ENCODE data around the gene RPS18. TPM values are rescaled to one million over a fixed set of nuclear protein-coding genes. Genes with fewer than 3 reads are reported as not detected.
"Not testable (repeated sequence)": the region's sequence is repeated elsewhere in the genome, so short reads cannot be mapped to it uniquely, and the experiment has no call there.

Gene RPS18
- total RNA-seq, 4 donors from 2014 or later, result 4,043 to 6,696 (median 6,204) TPM

DNA sequence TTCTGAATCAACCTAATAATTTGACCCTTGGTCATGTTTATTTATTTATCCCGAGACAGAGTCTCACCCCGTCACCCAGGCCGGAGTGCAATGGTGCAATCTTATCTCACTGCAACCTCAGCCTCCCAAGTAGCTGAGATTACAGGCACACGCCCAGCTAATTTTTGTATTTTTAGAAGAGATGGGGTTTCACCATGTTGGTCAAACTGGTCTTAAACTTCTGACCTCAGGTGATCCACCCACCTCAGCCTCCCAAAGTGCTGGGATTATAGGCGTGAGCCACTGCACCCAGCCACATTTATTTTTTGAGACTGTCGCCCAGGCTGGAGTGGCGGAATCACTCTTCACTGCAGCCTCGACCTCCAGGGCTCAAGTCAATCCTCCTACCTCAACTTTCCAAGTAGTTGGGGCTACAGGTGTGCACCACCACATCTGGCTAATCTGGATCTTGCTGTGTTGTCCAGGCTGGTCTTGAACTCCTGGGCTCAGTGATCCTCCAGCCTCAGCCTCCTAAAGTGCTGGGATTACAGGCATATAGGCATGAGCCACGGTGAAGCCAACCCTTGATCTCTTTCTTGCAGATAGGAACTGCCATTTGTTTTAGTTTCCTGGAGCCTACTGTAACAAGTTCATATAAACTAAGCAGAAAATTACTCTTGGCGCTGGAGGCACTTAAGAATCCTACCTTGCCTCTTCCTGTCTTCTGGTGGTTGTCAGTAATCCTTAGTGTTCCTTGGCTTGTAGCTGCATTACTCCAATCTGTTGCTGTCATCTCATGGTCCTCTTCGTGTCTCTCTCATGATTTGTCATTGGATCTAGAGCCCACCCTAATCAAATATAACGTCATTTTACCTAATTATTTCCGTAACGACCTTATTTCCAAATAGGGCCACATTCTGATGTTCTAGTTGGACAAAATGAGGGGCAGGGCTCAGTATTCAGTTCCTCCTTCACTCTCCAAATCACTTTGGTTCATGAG lies 2.3 kb downstream of the RPS18 start:
- no peak for DNase-seq (ENCODE audit: low spot score in 2 of 2)
- intact Hi-C loops (cut with DNase I; ENCODE audit: low total_unique reads), result no loop called here
- 70 to 73% methylated on average over 14 of the region's 14 CpGs for WGBS, 2 donors
- H3K4me3 ChIP-seq (ENCODE audit: low read depth, poor library complexity, severe bottlenecking), result no peak overlapping the region
- TF ChIP-seq POLR2A (IDR thresholded peaks at IDR 0.05), result no peak
- TF ChIP-seq, protein P1, sequence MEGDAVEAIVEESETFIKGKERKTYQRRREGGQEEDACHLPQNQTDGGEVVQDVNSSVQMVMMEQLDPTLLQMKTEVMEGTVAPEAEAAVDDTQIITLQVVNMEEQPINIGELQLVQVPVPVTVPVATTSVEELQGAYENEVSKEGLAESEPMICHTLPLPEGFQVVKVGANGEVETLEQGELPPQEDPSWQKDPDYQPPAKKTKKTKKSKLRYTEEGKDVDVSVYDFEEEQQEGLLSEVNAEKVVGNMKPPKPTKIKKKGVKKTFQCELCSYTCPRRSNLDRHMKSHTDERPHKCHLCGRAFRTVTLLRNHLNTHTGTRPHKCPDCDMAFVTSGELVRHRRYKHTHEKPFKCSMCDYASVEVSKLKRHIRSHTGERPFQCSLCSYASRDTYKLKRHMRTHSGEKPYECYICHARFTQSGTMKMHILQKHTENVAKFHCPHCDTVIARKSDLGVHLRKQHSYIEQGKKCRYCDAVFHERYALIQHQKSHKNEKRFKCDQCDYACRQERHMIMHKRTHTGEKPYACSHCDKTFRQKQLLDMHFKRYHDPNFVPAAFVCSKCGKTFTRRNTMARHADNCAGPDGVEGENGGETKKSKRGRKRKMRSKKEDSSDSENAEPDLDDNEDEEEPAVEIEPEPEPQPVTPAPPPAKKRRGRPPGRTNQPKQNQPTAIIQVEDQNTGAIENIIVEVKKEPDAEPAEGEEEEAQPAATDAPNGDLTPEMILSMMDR (IDR thresholded peaks at IDR 0.05), result no peak

DNA sequence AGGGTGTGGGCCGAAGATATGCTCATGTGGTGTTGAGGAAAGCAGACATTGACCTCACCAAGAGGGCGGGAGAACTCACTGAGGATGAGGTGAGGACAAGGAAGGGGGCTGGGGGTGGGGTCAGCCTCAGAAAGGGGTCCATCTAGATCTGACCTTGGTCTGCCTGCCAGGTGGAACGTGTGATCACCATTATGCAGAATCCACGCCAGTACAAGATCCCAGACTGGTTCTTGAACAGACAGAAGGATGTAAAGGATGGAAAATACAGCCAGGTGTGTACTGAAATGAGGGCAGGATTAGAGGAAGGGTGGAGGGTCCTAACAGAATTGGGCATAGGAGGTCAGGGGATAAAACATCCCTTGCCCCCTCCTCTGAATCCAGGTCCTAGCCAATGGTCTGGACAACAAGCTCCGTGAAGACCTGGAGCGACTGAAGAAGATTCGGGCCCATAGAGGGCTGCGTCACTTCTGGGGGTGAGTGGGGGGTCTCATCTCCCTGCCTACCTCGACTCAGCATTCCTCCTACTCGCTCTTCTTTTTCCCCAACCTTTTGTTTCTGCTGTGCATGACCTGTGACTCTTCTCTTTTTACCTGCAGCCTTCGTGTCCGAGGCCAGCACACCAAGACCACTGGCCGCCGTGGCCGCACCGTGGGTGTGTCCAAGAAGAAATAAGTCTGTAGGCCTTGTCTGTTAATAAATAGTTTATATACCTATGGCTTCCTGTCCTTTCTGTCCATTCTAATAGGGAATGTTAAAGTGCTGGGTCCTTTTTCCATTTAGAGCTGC lies 4.1 kb downstream of the RPS18 start:
- intact Hi-C loops (cut with DNase I; ENCODE audit: low total_unique reads); DNase-seq (ENCODE audit: low spot score in 2 of 2); H3K4me3 ChIP-seq (ENCODE audit: low read depth, poor library complexity, severe bottlenecking): not testable (repeated sequence)
- WGBS, 2 donors, result 71 to 77% methylated on average over 16 of the region's 16 CpGs

DNA sequence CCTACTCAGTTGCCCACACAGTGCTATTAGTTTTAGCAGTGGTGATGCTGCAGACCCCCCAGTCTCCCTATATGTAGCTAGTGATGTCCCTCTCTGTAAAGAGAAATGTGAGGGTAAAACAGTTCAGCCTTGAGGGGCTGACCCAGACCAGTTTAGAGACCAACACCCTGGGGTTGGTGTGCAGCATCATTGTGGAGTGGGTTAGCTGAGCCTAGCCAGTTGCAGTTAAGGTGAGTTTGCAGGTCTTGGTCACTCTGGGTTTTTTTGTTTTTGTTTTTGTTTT lies 4.6 kb downstream of the RPS18 start:
- TF ChIP-seq, protein P1 (IDR thresholded peaks at IDR 0.05), result no peak
- no peak for TF ChIP-seq POLR2A (IDR thresholded peaks at IDR 0.05)
- no peak for DNase-seq (ENCODE audit: low spot score in 2 of 2)
- peak overlapping the region; percentile 70 for H3K4me3 ChIP-seq (ENCODE audit: low read depth, poor library complexity, severe bottlenecking)
- intact Hi-C loops (cut with DNase I; ENCODE audit: low total_unique reads), result no loop called here

DNA sequence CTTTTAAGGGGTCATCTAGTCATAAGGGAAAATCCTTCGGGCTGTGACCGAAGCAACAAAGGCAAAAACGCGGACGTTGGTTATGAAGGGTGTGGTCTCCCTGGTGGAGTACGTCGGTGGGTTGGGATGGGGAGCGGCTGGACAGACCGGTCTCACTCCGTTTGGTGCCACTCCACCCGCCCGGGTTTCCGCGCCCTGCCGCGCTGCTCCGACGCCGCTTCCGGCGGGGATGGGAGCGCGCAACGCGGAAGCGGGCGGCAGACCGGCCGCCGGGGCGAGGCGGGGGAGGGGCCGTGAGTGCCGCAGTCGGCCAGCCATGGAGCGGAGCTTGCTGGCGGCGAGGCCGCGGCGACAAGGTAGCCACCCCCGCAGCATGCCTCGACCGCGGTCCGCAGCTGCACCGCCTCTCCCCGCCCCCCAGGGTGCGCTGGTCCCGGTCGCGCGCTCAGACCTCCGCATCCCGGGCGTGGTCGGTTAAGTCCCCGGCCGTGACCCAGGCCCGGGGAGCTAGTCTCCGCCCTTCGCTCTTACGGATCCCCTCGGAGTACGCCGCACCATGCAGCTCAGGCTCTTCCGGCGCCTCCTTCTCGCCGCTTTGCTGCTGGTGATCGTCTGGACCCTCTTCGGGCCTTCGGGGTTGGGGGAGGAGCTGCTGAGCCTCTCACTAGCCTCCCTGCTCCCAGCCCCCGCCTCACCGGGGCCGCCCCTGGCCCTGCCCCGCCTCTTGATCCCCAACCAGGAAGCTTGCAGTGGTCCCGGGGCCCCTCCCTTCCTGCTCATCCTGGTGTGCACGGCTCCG lies 5.2 kb downstream of the RPS18 start, which contains the start of gene B3GALT4:
B3GALT4 (plus strand) TSS at position 260 of the 799 bp plus-strand sequence; CDS start at position 557, 297 bp downstream.
- WGBS, 2 donors, result 1 to 3% methylated on average over 32 to 35 of the region's 80 CpGs
- peak within 1 kb of the TSS; percentile 70 for H3K4me3 ChIP-seq (ENCODE audit: low read depth, poor library complexity, severe bottlenecking)
- intact Hi-C loops (cut with DNase I; ENCODE audit: low total_unique reads), result no loop called here
- peak; percentile 69 to 97 for DNase-seq (ENCODE audit: low spot score in 2 of 2)
- peak in 1 of 2 donors; percentile 10 for TF ChIP-seq POLR2A (IDR thresholded peaks at IDR 0.05)
- TF ChIP-seq, protein P1 (IDR thresholded peaks at IDR 0.05), result no peak

DNA sequence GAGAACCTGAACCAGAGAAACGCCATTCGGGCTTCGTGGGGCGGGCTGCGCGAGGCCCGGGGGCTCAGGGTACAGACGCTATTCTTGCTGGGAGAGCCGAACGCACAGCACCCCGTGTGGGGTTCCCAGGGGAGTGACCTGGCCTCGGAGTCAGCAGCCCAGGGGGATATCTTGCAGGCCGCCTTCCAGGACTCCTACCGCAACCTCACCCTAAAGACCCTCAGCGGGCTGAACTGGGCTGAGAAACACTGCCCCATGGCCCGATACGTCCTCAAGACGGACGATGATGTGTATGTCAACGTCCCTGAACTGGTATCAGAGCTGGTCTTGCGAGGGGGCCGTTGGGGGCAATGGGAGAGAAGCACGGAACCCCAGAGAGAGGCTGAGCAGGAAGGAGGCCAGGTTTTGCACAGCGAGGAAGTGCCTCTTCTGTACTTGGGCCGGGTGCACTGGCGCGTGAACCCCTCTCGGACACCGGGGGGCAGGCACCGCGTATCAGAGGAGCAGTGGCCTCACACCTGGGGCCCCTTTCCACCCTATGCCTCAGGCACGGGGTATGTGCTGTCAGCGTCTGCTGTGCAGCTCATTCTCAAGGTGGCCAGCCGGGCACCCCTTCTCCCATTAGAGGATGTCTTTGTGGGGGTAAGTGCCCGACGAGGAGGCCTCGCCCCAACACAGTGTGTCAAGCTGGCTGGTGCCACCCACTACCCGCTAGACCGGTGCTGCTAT lies 6.0 kb downstream of the RPS18 start:
- 42 to 48% methylated on average over 31 to 39 of the region's 39 CpGs for WGBS, 2 donors
- TF ChIP-seq POLR2A (IDR thresholded peaks at IDR 0.05), result no peak
- TF ChIP-seq, protein P1 (IDR thresholded peaks at IDR 0.05), result no peak
- no peak for DNase-seq (ENCODE audit: low spot score in 2 of 2)
- intact Hi-C loops (cut with DNase I; ENCODE audit: low total_unique reads), result no loop called here
- peak overlapping the region; percentile 70 for H3K4me3 ChIP-seq (ENCODE audit: low read depth, poor library complexity, severe bottlenecking)
